Measurements from ENCODE around the gene HELLS.
"Not testable (repeated sequence)": the region's sequence is repeated elsewhere in the genome, so short reads cannot be mapped to it uniquely, and the experiment has no call there.

Gene HELLS

DNA sequence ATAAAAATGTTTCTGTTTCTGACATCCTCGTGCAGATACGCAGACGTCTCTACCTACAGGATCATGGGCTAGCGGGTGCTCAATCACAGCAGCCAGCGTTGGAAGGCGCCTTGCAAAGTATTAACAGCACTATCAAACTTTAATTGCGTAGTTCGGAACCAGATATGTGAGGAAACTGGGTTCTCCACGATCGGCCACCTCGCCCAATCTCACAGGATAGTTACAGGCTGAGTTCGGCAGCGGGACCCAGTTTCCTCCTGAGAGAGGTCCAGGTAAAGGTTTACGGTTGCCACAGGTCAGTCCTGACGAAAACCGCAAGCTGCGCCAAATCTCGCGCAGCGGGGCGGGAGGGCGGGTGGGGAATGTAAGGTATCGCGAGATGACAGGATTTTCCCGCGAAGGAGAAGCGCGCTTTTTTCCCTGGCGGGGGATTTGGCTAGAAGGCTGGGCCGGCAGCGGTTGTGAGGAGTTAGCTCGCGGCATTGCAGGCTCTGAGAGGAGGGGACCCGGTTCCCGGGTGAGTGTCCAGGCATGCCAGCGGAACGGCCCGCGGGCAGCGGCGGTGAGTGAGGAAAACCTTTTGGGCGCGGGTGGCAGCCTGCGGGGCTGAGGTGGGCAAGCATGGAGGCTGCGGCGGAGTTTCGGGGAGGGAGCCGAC is at the start of gene HELLS:
Gene HELLS (plus strand): TSS at position 398 of the 658 bp plus-strand sequence. CDS start 134 bp downstream, at position 532.
- DNase-seq, result peak; percentile 82

DNA sequence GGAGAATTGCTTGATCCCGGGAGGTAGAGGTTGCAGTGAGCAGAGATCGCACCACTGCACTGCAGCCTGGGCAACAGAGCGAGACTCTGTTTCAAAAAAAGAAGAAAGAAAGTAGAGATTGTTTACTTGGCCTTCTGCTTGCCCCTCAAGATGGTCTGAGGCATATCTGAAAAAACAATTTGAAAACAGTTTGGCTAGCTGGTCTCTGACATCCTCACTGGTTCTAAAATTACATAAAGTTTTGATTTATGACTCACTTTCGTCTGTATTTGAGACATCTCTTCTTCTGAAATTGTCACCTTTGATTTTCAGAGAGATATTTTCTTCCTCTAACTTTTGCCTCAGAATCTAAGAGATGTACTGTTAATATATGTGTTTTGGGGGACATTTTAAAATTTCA is 49.6 kb upstream of the HELLS start:
- DNase-seq, result no peak

DNA sequence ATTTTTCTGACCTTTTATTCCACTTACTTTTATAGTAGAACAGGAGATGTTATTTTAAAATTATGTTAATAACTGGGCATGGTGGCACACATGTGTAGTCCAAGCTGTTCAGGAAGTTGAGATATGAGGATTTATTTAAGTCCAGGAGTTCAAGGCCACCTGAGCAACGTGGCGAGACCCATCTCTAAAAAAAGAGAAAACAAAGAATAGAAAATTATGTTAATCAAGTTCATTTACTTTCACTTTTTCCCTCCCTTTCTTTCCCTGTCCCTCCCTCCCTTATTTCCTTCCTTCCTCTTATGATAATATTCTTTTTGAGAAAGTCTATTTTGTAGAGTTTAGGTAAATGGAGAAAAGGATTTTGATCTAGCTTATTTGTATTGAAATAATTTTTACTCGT is 48.9 kb upstream of the HELLS start:
- DNase-seq, result no peak

DNA sequence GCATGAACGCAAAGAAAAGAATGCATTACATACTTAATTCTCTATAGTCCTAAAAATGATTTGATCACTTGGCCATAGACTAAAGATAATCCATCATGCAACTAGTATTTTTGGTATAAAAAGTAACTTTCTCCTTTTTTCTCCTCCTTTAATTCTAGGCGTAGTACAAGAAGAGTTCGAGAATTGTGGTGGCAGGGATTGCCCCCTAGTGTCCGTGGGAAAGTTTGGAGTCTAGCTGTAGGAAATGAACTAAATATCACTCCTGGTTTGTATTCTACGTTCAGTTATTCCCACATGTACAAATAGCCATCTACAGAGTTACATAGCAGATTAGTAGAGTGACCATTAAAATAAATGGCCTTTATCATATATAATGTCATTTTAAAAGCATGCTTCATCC is 45.5 kb upstream of the HELLS start:
- DNase-seq, result no peak

DNA sequence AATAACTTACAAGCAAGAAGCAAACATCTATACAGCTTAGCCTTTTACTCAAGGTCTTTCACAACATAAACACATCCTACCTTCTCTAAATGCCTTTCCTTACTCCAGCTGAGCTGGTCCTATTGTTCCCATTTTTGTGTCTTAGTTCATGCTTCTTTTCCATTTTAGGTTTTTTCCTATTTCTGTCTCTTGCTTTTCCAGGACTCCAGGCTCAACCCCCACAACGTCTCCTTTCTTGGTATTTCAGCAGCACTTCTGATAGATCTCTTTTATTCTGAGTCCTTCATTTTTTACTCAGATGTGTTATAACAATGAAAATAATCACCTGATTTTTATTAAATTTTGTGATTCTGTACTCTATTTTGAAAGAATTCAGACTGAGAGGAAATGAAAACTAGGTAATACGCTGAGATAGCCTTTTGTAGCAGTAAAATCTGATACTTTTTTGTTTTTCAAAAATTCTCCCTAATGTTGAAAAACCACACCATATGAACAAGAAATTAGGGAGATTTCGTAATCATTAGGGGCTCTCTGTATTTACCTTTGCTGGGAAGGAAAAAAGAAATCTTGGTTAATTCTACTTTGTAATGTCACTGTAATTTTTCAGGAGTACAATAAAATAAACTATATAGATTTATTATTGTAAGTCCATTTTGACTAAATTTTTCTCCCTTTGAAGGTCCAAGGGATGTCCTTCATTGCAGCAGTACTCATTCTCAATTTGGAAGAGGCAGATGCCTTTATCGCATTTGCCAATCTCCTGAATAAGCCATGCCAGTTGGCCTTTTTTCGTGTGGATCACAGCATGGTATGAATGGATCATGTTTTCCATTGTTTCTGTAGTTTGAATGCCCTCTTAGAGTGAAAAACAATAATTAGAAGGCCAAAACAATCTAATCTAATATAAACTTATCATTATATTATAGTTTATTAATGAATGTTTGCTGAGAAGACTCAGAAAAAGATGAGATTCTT is 24.0 kb upstream of the HELLS start:
- no peak for DNase-seq

DNA sequence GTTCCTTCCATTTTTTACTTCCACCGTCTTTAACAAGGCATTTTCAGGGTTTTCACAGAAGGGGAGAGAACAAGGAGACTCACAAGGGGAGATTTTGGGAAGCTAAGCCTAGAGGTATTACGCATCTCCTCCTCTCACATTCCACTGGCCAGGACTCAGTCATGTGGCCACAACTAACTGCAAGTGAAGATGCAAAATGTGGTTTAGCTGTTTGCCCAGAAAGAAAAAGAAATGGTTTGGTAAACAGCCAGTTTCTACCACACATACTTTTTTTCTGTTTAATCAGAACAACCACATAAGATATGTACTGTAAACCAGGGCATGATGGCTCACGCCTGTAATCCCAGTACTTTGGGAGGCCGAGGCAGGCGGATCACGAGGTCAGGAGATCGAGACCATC is 21.4 kb upstream of the HELLS start:
- no peak for DNase-seq

DNA sequence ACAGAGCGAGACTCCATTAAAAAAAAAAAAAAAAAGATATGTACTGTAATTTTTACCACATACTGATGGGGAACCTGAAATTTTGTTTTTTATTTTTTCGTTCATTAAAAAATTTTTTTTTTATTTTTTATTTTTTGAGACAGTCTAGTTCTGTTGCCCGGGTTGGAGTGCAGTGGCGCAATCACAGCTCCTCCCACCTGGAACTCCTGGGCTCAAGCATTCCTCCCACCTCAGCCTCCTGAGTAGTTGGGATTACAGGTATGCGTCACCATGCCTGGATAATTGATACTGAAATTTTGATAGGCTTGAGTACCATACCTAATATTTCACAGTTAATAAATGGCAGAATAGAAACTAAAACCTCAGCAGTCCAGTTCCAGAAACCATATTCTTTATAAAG is 20.9 kb upstream of the HELLS start:
- DNase-seq, result no peak

DNA sequence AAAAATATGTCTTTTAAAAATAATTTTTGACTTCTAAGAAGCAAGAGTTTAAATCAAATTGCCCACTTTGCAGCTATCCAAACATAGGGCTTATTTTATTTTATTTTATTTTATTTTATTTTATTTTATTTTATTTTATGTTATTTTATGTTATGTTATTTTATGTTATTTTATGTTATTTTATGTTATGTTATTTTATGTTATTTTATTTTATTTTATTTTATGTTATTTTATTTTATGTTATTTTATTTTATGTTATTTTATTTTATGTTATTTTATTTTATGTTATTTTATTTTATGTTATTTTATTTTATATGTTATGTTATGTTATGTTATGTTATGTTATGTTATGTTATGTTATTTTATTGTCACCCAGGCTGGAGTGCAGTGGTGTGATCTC is 14.0 kb upstream of the HELLS start:
- DNase-seq, result not testable (repeated sequence)

DNA sequence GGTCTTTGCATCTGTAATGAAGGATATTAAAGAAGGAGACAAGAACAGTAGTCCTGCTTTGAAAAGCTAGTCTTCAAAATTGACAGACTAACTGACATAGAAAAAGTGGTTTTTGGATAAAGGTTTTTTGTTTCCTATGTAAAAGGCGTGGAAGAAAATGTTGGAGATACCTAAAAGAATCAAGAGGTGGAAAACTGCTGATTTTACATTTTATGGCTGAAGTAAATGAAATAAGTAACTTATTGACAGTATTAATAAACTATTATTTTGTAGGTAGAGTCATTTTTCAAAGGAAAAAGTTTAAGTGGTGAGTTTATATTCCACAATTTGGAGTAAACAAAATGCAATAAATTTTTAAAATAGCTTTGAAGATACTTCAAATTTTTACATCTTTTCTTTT is 12.6 kb upstream of the HELLS start:
- DNase-seq, result no peak

DNA sequence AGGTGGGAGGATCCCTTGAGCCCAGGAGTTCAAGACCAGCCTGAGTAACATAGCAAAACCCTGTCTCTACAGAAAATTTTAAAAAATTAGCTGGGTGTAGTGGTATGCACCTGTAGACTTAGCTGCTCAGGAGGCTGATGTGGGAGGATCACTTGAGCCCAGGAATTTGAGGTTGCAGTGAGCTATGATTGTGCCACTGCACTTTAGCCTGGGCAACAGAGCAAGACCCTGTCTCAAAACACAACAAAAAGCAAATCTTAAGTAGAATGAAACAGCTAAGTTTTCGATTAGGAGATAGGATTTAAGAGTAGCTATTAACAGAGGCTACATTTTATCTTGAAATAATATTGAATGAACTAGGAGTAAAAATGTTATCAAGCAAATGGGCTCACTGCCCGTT is 3.3 kb upstream of the HELLS start:
- not testable (repeated sequence) for DNase-seq

DNA sequence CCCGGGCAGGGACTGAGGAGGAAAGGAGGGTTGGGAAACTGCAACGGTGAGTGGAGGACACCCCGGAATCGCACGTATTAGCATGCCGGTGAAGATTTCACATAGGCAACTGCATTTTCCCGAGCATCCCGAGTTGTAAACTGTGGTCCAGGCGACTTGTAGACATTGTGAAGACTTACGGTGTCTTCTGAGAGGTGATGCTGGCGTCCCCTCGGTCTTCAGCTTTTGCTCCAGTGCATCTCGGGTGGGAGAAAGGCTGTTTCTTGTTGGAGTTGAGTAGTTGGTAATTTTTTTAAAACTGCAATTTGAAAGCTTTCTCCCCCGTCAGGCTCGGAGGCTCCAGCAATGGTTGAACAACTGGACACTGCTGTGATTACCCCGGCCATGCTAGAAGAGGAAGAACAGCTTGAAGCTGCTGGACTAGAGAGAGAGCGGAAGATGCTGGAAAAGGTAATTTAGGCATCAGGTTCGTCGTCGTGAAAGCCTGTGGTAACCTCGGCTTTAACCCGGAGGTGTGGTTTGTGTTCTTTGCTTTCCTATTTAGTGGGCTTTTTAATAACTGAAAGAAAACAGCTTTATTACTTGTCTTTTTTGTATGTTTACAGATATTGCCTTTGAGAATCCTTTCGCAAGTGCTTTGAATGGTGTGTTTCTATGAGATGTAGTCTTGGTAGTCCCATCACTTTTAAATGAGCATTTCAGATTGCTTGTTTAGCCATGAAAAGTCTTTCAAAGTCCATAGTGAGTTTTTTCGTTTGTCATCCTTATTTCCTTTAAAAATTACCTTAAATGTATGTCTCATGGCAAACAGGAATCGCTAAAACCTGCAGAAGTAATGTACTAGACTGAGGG is 687 bp downstream of the HELLS start:
- DNase-seq, result peak; percentile 13

DNA sequence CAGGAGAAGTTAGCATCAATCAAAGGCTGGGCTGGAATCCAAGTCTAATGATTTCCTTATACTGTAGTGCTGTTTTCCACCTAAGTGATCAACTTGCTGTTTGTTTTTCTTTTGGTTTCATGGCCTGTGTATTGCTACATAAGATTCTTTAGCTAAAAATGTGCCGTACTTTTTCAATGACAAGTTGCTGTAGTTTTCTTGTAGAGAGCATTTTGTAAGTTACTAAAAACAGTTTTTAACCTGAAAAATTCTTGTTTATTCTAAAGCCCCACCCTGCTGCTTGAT is 1.3 kb downstream of the HELLS start:
- DNase-seq, result no peak

DNA sequence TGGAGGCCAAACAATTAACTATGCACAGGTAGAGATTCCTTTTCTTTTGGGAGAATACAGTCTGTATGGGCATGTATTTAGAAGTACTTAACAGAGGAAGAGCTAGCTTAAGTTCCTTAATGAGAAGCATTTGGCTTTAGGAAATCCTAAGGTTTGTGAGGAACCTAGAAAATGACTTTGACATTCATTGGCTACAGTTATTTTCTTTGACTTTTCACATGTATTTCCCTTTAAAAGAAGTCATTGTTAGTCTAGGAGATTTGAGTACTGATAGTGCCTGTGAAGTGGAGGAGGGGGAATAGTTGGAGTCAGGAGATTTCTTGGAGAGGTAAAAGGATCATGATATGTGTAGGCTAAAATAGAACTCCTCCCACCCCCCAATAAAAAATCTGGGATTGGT is 3.6 kb downstream of the HELLS start:
- no peak for DNase-seq

DNA sequence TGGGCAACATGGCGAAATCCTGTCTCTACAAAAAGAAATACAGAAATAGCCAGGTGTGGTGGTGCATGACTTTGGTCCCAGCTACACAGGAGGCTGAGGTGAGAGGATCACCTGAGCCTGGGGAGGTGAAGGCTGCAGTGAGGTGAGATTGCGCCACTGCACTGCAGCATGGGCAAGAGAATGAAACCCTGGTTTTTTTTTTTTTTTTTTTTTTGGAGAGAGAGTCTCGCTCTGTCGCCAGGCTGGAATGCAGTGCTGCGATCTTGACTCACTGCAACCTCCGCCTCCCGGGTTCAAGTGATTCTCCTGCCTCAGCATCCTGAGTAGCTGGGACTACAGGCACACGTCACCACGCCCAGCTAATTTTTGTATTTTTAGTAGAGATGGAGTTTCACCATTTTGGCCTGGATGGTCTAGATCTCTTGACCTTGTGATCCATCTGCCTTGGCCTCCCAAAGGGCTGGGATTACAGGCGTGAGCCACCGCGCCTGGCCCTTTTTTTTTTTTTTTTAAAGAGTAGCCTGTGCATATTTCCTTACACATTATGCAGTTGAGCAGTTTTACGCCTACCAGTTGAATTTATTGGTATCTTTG is 22.2 kb downstream of the HELLS start:
- not testable (repeated sequence) for DNase-seq

DNA sequence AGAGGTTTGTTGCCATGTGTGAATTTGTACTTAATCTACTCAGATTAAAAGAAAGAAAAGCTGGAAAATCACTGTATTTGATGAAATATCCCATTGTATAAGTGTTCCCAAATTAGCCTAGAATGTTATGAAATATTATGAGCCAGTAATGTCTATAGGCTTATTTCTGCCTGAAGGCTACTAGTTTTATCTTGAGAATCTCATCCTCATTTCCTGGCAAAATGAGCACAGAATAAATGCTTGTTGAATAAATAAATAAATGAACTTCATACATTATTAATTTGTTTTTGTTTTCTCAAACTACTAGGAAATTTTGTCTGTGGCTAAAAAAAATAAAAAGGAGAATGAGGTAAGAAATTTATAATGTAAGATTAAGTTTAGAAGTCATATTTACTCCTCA is 25.5 kb downstream of the HELLS start:
- no peak for DNase-seq

DNA sequence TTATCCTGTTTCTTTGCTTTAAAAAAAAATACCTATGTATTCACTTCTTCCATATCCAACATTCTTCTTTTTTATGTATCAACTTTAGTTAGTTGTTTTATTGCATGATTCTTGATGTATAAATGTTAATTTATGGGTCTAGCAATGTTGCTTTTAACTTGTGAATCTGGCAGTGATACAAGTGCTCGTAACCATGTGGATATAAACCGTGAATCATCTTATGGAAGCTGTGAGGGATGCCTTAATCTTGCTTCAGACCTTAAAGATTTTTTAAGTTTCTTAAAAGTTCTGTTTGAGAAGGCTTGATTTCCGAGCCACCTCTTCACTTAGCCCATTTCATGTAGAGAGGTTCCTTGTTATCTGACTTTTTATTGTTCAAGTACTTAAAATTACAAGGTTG is 25.9 kb downstream of the HELLS start:
- no peak for DNase-seq

DNA sequence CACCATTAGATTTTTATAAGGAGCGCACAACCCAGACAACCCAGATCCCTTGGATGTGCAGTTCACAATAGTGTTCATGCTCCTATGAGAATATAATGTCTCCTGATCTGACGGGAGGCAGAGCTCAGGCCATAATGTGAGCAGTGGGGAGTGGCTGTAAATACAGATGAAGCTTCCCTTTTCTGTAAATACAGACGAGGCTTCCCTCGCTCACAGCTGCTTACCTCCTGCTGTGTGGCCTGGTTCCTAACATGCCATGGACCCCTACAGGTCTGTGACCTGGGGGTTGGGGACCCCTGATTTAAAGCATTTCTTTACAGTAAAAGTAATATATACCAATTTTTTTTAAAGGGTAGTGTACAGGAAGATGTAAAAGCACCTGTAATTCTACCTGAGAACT is 33.2 kb downstream of the HELLS start:
- DNase-seq, result no peak

DNA sequence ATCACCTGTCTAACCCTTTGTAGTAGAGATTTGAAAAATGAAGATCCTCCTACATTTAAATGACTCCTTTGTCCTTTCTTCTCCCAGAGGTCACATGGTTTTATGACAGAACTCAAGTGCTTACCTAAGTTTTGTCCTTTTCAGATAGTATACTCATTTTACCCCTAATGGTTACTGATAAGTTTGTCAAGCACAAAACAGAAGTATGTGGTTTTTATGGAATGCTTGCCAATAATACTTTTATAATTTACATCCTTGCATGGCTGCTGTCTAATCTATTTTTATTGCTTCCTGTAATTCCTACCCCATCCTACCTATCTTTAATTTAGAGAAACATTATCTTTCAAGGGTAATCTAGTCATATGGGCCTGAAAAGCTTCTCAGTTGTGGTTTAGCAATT is 37.5 kb downstream of the HELLS start:
- DNase-seq, result no peak

DNA sequence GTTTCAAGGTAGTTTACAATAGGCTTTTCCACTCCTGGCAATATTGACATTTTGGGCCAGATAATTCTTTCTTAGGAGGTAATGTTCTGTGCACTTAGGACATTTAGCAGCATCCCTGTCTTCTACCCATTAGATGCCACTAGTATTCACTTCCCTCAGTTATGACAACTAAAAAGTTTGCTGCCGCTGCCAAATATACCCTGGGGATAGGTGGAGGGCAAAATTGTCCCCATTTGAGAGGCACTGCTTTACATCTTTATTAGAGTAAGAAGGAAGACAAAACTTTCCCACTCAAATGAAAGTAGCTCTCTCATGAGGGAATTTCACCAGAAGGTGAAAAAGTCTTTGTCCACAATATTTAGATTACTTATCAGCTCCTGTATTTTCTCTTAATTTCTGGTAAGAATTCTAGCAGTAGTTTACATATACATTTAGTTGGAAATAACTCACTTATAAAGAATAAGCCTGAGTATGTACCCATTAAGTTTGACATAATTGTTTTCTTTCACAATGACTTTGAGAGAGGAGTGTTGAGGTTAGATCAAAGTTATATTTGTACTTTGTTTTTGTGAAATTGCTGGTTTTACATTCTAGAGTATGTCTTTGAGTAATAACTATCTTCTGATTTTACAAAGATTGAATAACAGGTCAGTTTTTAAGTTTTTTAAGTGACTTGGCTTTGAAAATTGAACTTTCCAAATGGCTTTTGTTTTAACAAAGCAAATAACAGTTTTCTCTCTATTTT is 46.0 kb downstream of the HELLS start:
- no peak for DNase-seq

DNA sequence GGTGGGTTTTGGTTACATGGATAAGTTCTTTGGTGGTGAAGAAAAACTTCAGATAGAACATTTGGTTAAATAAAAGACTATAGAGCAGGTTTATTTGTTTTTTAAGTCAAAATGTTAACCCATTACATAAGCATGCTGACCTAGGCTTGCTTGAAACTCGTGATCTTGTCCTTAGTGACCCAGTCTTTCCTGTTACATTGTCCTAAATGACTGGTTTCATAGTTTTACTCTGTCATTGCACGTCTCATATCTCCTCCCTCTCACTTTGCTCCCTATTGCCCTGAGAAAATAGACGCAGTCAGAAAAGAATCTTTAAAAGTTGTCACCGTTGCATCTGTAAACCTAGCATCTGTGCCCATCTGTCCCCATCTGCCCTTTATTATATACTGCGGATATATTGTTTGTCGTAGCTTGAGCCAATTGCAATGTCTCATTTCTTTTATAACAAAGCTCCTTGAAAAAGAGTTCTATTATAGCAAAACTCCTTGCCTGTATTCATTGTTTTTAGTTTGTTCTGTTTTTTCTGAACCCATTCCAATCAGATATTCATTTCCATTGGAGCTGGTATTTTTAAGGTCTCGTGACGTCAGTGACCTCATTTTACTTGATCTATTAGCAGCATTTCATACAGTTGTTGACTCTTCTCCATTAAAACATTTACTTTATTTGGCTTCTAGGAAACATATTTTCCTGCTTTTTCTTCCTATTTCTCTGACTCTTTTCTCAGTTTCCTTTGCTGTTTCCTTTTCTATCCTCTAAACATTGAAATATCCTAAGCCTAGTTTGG is 57.3 kb downstream of the HELLS start:
- DNase-seq, result no peak

DNA sequence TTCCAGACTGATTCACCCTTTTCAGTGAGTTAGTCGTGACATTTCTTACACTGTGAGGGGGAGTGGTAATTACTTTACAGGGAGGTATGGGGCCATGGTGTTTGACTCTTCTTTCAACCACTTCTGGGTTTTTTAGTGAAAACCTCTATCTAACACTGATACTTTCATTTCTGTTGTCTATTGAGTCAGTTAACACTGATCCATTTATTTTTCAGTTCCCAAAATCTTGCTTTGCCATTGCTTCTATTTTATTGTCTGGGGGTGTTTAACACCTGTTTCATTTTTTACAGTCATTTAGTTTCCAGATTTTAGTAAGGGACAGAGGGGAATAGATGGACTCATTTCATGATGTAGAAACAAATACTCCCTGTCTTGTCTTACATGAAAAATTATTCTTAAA is 61.5 kb downstream of the HELLS start:
- no peak for DNase-seq

DNA sequence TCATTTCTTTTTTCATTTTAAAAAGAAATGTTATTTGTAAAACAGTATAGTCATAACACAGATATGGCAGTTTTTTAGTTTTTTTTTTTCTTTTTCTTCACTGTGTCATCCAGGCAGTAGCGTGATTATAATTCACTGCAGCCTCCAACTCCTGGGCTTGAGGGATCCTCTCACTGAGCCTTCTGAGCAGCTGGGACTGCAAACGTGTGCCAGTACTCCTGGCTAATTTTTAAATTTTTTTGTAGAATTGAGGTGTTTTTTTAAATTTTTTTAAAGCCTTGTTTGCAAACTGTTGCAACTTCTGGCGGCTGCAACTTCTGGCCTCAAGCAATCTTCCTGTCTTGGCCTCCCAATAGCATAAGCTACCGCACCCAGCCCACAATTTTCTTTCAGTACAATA is 63.0 kb downstream of the HELLS start:
- no peak for DNase-seq

Measured in CD4-positive, alpha-beta T cell treated with Interleukin-21 for 1 hour (primary cell).